Astrocyte of the cerebellum (primary cell): ENCODE measurements around the gene GARIN5B.

ENCODE experiments used
- DNase-seq: peaks from one replicate; pipeline ENCODE4 v3.0.0-alpha.2; 2011; ENCODE audit warnings: low read depth
- H3K4me3 ChIP-seq: 2 replicates; pipeline ENCODE4 v1.5.1; 2011; ENCODE audit warnings: mild to moderate bottlenecking, low read depth, low read length, moderate library complexity
- in situ Hi-C: cut with HindIII; loops from 2 replicates; pipeline ENCODE4 v1.10.0; 2017; ENCODE audit warnings: low sequenced_read_pairs
- TF ChIP-seq, protein P1 (sequence below): IDR thresholded peaks from 2 replicates; pipeline ENCODE4 v1.5.1; 2012; ENCODE audit warnings: low read length, low read depth, moderate library complexity, mild to moderate bottlenecking; ENCODE audit errors: missing control alignments

Gene GARIN5B

DNA sequence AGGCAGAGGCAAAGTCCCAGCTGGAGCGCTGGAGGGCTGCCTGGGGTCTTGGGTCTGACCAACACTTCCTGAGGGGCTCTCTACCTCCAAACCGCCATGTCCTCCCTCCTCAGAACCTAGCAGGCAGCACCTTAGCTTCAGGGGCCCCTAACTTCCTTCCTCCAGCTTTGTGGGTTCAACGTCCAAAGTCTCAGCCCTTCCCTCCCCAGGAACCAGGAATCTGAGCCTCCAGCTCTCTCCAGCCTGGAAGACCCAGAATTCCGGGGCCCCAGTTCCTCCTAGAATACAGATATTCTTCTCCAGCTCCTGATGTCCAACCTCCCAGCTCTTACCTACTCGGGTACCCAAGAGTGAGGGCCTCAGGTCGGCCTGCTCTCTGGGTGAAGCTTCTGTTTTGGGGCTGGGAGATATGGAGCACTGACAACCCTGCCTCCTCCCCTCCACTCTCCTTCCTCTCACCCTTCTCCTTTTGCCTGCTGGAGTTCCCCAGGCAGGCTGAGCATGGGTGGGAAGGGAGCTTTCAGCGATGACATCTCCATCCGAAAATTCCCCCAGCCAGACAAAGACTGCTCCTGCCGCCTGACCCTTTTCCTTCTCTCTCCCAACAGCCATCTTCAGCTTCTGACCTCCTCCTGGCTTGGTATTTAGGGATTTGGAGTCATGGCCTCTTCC is 41.5 kb downstream of the GARIN5B start:
- no peak overlapping the region for H3K4me3 ChIP-seq
- in situ Hi-C loops: no loop called here
- DNase-seq: no peak
- TF ChIP-seq, protein P1, sequence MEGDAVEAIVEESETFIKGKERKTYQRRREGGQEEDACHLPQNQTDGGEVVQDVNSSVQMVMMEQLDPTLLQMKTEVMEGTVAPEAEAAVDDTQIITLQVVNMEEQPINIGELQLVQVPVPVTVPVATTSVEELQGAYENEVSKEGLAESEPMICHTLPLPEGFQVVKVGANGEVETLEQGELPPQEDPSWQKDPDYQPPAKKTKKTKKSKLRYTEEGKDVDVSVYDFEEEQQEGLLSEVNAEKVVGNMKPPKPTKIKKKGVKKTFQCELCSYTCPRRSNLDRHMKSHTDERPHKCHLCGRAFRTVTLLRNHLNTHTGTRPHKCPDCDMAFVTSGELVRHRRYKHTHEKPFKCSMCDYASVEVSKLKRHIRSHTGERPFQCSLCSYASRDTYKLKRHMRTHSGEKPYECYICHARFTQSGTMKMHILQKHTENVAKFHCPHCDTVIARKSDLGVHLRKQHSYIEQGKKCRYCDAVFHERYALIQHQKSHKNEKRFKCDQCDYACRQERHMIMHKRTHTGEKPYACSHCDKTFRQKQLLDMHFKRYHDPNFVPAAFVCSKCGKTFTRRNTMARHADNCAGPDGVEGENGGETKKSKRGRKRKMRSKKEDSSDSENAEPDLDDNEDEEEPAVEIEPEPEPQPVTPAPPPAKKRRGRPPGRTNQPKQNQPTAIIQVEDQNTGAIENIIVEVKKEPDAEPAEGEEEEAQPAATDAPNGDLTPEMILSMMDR: no peak

DNA sequence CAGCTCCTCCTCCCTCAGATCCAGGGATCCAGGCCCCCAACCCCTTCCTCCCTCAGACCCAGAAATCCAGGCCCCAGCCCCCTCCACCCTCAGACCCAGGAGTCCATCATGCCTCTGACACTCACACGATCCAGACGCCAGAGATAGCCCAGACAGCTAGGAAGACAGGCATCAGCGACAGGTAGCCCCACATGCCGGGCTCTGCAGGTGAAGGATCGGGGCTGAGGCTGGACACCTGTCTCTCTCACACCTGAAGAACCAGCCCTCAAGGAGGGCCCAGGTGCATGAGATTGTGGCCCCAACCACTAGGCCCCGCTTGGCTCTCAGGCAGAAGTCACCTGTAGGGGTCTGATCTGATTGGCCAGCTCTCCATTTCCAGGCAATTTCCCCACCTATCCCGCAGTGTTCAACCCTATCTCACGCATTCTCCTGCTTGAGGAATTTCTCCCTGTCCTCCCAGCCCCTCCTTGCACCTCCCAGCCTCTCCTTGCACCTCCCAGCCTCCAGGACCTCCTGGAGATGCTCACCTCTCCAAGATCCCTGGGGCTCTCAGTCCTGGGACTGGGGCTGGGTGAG is 42.1 kb downstream of the GARIN5B start:
- no peak overlapping the region for H3K4me3 ChIP-seq
- in situ Hi-C loops: no loop called here
- DNase-seq: no peak
- TF ChIP-seq, protein P1: no peak

DNA sequence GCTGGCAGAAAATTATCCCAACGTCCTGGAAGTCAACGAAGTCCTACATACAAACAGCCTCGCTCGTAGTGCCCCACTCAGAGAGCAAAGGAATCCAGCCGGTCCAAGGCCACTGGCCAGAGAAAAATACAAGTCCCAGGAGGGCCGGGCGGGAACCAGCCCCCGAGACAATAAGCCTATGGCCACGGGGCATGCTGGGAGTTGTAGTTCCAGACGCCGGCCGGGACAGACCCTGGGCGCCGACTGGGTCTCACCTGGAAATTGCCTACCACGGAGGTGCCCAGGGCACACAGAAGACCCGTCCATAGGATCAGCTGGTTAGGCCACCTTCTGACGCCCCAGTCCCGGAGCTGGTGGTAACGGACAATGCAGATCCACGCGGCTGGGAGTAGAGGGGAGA is 43.3 kb downstream of the GARIN5B start:
- no peak for DNase-seq
- in situ Hi-C loops: no loop called here
- TF ChIP-seq, protein P1: no peak

DNA sequence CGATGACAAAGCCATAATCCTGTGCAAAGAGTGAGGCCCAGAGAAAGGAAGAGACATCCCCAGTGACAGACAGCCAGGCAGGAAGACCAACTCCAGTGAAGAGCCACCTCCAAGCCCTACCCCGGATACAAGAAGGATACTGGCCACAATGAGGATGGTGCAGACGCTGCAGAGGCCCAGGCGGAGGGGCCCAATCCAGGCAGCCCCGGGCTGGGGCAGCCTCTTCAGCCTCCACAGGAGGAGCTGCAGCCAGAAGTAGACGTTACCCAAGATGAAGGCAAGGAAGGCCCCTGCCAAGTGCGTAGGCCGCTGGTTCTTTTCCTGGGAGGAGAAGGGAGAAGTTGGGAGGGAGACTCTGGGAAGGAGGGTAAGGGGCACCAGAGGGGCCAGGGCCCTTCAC is 46.4 kb downstream of the GARIN5B start:
- in situ Hi-C loops: no loop called here
- TF ChIP-seq, protein P1: no peak
- no peak overlapping the region for H3K4me3 ChIP-seq
- DNase-seq: no peak

More for the DNA sequence above, 43.3 kb downstream of the GARIN5B start:
- H3K4me3 ChIP-seq: peak overlapping the region; percentile 14

DNA sequence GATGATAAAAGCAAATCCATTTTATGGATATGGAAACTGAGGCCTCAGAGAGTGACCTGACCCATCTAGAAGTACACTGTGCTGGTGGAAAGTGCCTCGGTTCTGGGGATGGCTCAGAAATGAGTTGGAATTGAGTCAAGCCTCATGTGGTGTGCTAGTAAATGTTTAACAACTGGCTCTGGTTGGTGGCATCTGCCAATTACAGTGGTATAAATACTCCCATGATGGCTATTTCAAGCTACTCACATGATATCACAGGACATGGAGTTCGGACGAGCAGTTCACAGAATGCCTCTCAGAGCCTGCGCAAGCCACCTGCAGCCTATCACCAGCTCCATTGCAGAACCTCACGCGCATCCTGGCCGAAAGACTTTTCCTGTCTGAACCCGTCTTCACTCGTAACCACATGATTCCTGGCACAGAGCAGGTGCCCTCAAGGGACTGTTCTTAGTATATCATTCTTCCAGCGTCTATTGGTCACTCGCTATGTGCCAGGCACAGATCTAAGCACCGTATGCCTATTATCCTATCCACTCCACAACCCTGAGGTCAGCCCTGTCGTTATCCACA is 47.0 kb downstream of the GARIN5B start:
- no peak overlapping the region for H3K4me3 ChIP-seq
- in situ Hi-C loops: no loop called here
- no peak for DNase-seq
- TF ChIP-seq, protein P1: no peak

DNA sequence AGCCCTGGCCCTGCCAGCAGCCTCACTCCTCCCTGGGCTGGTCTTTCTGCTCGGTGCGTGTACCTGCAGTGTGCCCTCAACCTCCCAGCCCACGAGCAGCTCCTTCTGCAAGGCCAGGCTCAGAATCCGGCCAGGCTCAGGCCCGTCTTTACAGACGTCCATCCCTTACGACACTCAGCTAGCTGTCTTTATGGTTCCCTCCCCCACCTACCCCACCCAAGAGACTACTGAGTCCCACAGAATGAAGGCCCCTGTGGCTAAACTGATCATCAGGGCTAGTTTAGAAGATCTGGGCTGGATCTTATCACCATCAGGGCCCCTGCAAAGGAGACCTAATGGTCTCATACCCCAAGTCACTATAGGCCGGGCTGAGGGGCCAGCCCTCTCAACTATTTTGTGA is 48.7 kb downstream of the GARIN5B start:
- TF ChIP-seq, protein P1: no peak
- in situ Hi-C loops: no loop called here
- no peak overlapping the region for H3K4me3 ChIP-seq
- no peak for DNase-seq
